WTC11 (cell line): Measurements from ENCODE around the gene ZFP69. TPM values are rescaled to one million over a fixed set of nuclear protein-coding genes. Genes with fewer than 3 reads are reported as not detected.

Experiments
- ATAC-seq: fragments of 200-7000 bp; cut with Tn5 transposase; 2 replicates; pipeline ENCODE4 v1.10.0; 2021; ENCODE audit warnings: mild to moderate bottlenecking, moderate library complexity
- CTCF ChIA-PET: fragments of 300-600 bp; sonication (Branson Sonifier 250); formaldehyde crosslinking; loops from one replicate; lab custom pipeline; 2021; ENCODE audit warnings: antibody characterized with exemption; lab: Charles Lee
- POLR2A ChIA-PET: fragments of 350-600 bp; sonication (Branson Sonifier 250); formaldehyde crosslinking; loops from one replicate; lab custom pipeline; 2021; ENCODE audit warnings: antibody characterized with exemption; lab: Charles Lee
- DNase-seq: peaks from one replicate; pipeline ENCODE4 v3.0.0; 2021; ENCODE audit warnings: low spot score
- H3K27ac Mint-ChIP-seq: 2 replicates; pipeline ENCODE4 v1.8.0; 2021; ENCODE audit warnings: mixed read lengths
- H3K27me3 Mint-ChIP-seq: 2 replicates; pipeline ENCODE4 v1.8.0; 2021; ENCODE audit warnings: low read depth, mild to moderate bottlenecking, moderate library complexity, mixed read lengths
- H3K36me3 Mint-ChIP-seq: 2 replicates; pipeline ENCODE4 v1.8.0; 2021; ENCODE audit warnings: mixed read lengths
- H3K4me1 Mint-ChIP-seq: 2 replicates; pipeline ENCODE4 v1.8.0; 2022; ENCODE audit warnings: mixed read lengths
- H3K4me3 Mint-ChIP-seq: 2 replicates; pipeline ENCODE4 v1.8.0; 2021; ENCODE audit warnings: mild to moderate bottlenecking, moderate library complexity, mixed read lengths
- H3K9me3 Mint-ChIP-seq: 2 replicates; pipeline ENCODE4 v1.8.0; 2021; ENCODE audit warnings: mixed read lengths
- CREB1 ChIP-seq: sonication (generic); formaldehyde crosslinking; IDR thresholded peaks from 2 replicates; pipeline ENCODE4 v1.8.0; 2023; ENCODE audit warnings: mild to moderate bottlenecking, missing genetic modification reagents
- CREM ChIP-seq: sonication (generic); formaldehyde crosslinking; IDR thresholded peaks from 2 replicates; pipeline ENCODE4 v1.8.1; 2022; ENCODE audit warnings: mild to moderate bottlenecking, missing genetic modification reagents, moderate library complexity
- ESRRA ChIP-seq: sonication (generic); formaldehyde crosslinking; IDR thresholded peaks from 2 replicates; pipeline ENCODE4 v1.8.1; 2022; ENCODE audit warnings: mild to moderate bottlenecking, missing genetic modification reagents, borderline replicate concordance
- GABPB1 ChIP-seq: sonication (generic); formaldehyde crosslinking; IDR thresholded peaks from 2 replicates; pipeline ENCODE4 v1.8.1; 2023; ENCODE audit warnings: mild to moderate bottlenecking, missing genetic modification reagents
- IRF2 ChIP-seq: sonication (generic); formaldehyde crosslinking; IDR thresholded peaks from 2 replicates; pipeline ENCODE4 v1.8.0; 2022; ENCODE audit warnings: low read depth, missing genetic modification reagents, borderline replicate concordance
- JAZF1 ChIP-seq: fragments of 250-450 bp; sonication (Bioruptor Pico); IDR thresholded peaks from 2 replicates; pipeline ENCODE4 v1.9.0; 2021; ENCODE audit warnings: moderate library complexity, mild to moderate bottlenecking, inconsistent platforms
- JUN ChIP-seq: sonication (generic); formaldehyde crosslinking; IDR thresholded peaks from 2 replicates; pipeline ENCODE4 v1.8.0; 2023; ENCODE audit warnings: mild to moderate bottlenecking, missing genetic modification reagents
- NFYB ChIP-seq: sonication (generic); formaldehyde crosslinking; conservative IDR thresholded peaks from 2 replicates; pipeline ENCODE4 v1.8.0; 2022; ENCODE audit warnings: low read depth, missing genetic modification reagents
- NR1H2 ChIP-seq: sonication (generic); formaldehyde crosslinking; IDR thresholded peaks from 2 replicates; pipeline ENCODE4 v1.9.0; 2021; ENCODE audit warnings: mild to moderate bottlenecking, moderate library complexity, missing genetic modification reagents
- SP1 ChIP-seq: sonication (generic); formaldehyde crosslinking; conservative IDR thresholded peaks from 2 replicates; pipeline ENCODE4 v1.8.1; 2022; ENCODE audit warnings: missing genetic modification reagents
- TCF7 ChIP-seq: sonication (generic); formaldehyde crosslinking; IDR thresholded peaks from 2 replicates; pipeline ENCODE4 v1.8.0; 2022; ENCODE audit warnings: mild to moderate bottlenecking, low read depth, missing genetic modification reagents, moderate library complexity
- TEAD1 ChIP-seq: sonication (generic); formaldehyde crosslinking; IDR thresholded peaks from 2 replicates; pipeline ENCODE4 v1.8.0; 2022; ENCODE audit warnings: mild to moderate bottlenecking, missing genetic modification reagents
- TP53 ChIP-seq: sonication (generic); formaldehyde crosslinking; IDR thresholded peaks from 2 replicates; pipeline ENCODE4 v1.8.1; 2023; ENCODE audit warnings: mild to moderate bottlenecking, missing genetic modification reagents
- ZNF138 ChIP-seq: sonication (generic); formaldehyde crosslinking; conservative IDR thresholded peaks from 2 replicates; pipeline ENCODE4 v1.8.1; 2022; ENCODE audit warnings: mild to moderate bottlenecking, moderate library complexity, missing genetic modification reagents
- ZNF232 ChIP-seq: sonication (generic); formaldehyde crosslinking; IDR thresholded peaks from 2 replicates; pipeline ENCODE4 v1.8.0; 2022; ENCODE audit warnings: mild to moderate bottlenecking, missing genetic modification reagents
- ZNF396 ChIP-seq: fragments of 250-450 bp; sonication (Bioruptor Pico); IDR thresholded peaks from 2 replicates; pipeline ENCODE4 v1.8.0; 2021; ENCODE audit warnings: mild to moderate bottlenecking, moderate library complexity, borderline replicate concordance
- total RNA-seq: library from RNA; stranded (reverse); gene quantifications from 3 replicates; pipeline ENCODE4 v1.2.3, GENCODE V29; 2021
- TF ChIP-seq, protein P1 (sequence below): sonication (generic); formaldehyde crosslinking; IDR thresholded peaks from 2 replicates; pipeline ENCODE4 v1.8.1; 2023; ENCODE audit warnings: mild to moderate bottlenecking, missing genetic modification reagents, moderate library complexity
- TF ChIP-seq, protein P2 (sequence below): fragments of 250-450 bp; sonication (Bioruptor Pico); IDR thresholded peaks from 2 replicates; pipeline ENCODE4 v1.9.0; 2021; ENCODE audit warnings: moderate library complexity, mild to moderate bottlenecking, inconsistent platforms, borderline replicate concordance
- TF ChIP-seq, protein P3 (sequence below): sonication (generic); formaldehyde crosslinking; IDR thresholded peaks from 2 replicates; pipeline ENCODE4 v1.8.1; 2023; ENCODE audit warnings: mild to moderate bottlenecking, missing genetic modification reagents
- TF ChIP-seq, protein P4 (sequence below): fragments of 250-450 bp; sonication (Bioruptor Pico); IDR thresholded peaks from 2 replicates; pipeline ENCODE4 v1.8.0; 2021; ENCODE audit warnings: mild to moderate bottlenecking
- TF ChIP-seq, protein P5 (sequence below): sonication (generic); formaldehyde crosslinking; IDR thresholded peaks from 2 replicates; pipeline ENCODE4 v1.8.1; 2022; ENCODE audit warnings: low read depth, missing genetic modification reagents, borderline replicate concordance
- TF ChIP-seq, protein P6 (sequence below): sonication (generic); formaldehyde crosslinking; IDR thresholded peaks from 2 replicates; pipeline ENCODE4 v1.8.1; 2022; ENCODE audit warnings: mild to moderate bottlenecking, missing genetic modification reagents, moderate library complexity, borderline replicate concordance
- TF ChIP-seq, protein P7 (sequence below): sonication (generic); formaldehyde crosslinking; IDR thresholded peaks from 2 replicates; pipeline ENCODE4 v1.8.0; 2022; ENCODE audit warnings: mild to moderate bottlenecking, missing genetic modification reagents

Gene ZFP69
- total RNA-seq, 1 experiment from 2014 or later, result 3.2 TPM

DNA sequence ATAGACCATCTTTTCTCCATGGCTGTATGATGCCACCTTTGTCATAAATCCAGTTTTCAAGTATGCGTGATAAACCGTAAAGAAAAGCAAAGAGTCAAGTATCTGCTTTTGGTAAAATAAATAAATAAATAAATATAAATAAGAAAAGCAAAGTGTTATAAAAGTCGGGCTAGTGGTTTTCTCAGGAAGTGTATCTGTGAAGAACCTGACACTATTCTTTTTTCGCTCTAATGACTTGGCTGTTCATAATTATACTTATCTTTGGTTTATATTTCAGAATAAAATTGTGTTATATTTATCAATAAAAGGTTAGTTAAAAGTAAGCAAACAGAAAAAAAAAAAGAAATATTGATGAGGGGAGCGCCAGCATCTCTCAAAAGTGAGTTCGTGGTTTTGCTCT is 30.9 kb downstream of the ZFP69 start:
- H3K4me3 Mint-ChIP-seq, result peak overlapping the region; percentile 78
- H3K9me3 Mint-ChIP-seq, result peaks cover 23% of the 10 kb centered on the region
- TF ChIP-seq NFYB (CRISPR knock-in tag), result no peak
- no peak for TF ChIP-seq ZNF396 (CRISPR knock-in tag)
- no peak for TF ChIP-seq ZNF138
- TF ChIP-seq ESRRA (CRISPR knock-in tag), result no peak
- no peak for TF ChIP-seq CREM (CRISPR knock-in tag)
- no peak for TF ChIP-seq TEAD1 (CRISPR knock-in tag)
- TF ChIP-seq, protein P1, sequence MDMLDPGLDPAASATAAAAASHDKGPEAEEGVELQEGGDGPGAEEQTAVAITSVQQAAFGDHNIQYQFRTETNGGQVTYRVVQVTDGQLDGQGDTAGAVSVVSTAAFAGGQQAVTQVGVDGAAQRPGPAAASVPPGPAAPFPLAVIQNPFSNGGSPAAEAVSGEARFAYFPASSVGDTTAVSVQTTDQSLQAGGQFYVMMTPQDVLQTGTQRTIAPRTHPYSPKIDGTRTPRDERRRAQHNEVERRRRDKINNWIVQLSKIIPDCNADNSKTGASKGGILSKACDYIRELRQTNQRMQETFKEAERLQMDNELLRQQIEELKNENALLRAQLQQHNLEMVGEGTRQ, result no peak
- TF ChIP-seq IRF2, result no peak
- TF ChIP-seq SP1 (CRISPR knock-in tag), result no peak
- TF ChIP-seq, protein P2, sequence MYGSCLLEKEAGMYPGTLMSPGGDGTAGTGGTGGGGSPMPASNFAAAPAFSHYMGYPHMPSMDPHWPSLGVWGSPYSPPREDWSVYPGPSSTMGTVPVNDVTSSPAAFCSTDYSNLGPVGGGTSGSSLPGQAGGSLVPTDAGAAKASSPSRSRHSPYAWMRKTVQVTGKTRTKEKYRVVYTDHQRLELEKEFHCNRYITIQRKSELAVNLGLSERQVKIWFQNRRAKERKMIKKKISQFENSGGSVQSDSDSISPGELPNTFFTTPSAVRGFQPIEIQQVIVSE (CRISPR knock-in tag), result no peak
- TF ChIP-seq, protein P3, sequence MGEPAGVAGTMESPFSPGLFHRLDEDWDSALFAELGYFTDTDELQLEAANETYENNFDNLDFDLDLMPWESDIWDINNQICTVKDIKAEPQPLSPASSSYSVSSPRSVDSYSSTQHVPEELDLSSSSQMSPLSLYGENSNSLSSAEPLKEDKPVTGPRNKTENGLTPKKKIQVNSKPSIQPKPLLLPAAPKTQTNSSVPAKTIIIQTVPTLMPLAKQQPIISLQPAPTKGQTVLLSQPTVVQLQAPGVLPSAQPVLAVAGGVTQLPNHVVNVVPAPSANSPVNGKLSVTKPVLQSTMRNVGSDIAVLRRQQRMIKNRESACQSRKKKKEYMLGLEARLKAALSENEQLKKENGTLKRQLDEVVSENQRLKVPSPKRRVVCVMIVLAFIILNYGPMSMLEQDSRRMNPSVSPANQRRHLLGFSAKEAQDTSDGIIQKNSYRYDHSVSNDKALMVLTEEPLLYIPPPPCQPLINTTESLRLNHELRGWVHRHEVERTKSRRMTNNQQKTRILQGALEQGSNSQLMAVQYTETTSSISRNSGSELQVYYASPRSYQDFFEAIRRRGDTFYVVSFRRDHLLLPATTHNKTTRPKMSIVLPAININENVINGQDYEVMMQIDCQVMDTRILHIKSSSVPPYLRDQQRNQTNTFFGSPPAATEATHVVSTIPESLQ (CRISPR knock-in tag), result no peak
- TF ChIP-seq, protein P4, sequence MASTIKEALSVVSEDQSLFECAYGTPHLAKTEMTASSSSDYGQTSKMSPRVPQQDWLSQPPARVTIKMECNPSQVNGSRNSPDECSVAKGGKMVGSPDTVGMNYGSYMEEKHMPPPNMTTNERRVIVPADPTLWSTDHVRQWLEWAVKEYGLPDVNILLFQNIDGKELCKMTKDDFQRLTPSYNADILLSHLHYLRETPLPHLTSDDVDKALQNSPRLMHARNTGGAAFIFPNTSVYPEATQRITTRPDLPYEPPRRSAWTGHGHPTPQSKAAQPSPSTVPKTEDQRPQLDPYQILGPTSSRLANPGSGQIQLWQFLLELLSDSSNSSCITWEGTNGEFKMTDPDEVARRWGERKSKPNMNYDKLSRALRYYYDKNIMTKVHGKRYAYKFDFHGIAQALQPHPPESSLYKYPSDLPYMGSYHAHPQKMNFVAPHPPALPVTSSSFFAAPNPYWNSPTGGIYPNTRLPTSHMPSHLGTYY, result no peak
- no peak for TF ChIP-seq JAZF1
- no peak for TF ChIP-seq ZNF232 (CRISPR knock-in tag)
- TF ChIP-seq, protein P5, sequence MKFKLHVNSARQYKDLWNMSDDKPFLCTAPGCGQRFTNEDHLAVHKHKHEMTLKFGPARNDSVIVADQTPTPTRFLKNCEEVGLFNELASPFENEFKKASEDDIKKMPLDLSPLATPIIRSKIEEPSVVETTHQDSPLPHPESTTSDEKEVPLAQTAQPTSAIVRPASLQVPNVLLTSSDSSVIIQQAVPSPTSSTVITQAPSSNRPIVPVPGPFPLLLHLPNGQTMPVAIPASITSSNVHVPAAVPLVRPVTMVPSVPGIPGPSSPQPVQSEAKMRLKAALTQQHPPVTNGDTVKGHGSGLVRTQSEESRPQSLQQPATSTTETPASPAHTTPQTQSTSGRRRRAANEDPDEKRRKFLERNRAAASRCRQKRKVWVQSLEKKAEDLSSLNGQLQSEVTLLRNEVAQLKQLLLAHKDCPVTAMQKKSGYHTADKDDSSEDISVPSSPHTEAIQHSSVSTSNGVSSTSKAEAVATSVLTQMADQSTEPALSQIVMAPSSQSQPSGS, result no peak
- TF ChIP-seq JUN (CRISPR knock-in tag), result no peak
- TF ChIP-seq TP53 (CRISPR knock-in tag), result no peak
- TF ChIP-seq NR1H2 (CRISPR knock-in tag), result no peak
- H3K36me3 Mint-ChIP-seq, result peaks cover 18% of the 10 kb centered on the region
- no peak overlapping the region for H3K27ac Mint-ChIP-seq
- CTCF ChIA-PET, result interaction anchor here (1.0 to 2.0 kb wide), 3 partner anchors 24 to 445 kb away, joined by 3 to 12 read pairs (median 5); partner anchors contain the start of gene ZNF684
- H3K27me3 Mint-ChIP-seq, result peaks cover 15% of the 10 kb centered on the region
- ATAC-seq (no peak), DNase-seq (no peak)
- peaks cover 6% of the 10 kb centered on the region for H3K4me1 Mint-ChIP-seq
- POLR2A ChIA-PET, result interaction anchor here (1.8 kb wide), 1 partner anchor 24 kb away, joined by 4 read pairs; the partner anchor contains the start of gene ZNF684

DNA sequence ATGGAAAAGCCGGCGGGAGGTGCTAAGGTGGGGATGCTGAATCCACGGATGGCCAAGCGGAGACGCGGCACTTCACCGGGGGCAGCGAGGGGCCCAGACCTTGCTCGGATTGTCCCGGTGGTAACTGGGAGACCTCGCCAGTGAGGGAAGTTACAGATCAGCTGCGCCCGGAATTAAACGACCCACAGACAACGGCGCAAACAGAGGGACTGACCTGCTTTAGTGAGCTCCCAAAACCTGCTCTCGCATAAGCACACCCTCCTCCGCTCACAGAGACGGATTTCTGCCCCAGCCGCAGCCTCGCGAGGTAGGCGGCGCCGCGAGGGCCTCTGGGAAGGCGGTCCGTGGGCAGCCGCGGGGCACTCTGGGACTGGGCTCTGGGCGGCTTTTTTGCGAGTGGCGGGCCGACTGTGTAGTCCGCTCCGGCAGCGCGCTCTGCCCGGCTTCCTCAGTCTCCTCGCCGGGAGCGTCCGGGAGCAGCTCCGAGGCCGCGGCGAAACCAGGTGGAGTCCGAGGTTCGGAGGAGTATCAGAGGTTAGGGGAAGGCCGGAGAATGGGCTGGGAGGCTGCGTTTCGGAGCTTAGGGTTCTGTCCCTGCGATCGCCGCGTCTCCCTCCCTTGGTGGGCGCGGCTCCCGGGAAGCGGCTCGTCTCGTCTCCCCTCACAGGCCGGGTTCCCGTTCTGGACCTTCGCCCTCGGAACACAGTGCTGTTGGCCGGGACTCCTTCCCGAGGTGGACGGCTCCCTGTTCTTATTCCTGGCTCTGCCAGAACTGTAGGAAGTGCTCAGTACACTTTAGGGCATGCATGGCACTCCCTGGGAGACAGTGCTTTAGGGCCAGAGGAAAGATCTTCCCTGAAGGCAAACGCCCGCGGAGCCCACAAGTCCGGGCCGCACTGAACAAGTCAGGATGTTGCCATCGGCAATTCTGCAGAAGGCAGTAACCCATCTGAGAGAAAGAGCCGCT is 31.6 kb downstream of the ZFP69 start, which contains the start of gene EXO5:
Gene EXO5, plus strand, starts transcription at position 393 of the 967 bp plus-strand sequence. CDS start 5,778 bp downstream, outside the sequence.
- DNase-seq (peak; percentile 55), ATAC-seq (peak; percentile 95)
- POLR2A ChIA-PET, result interaction anchor here (1.8 kb wide), 1 partner anchor 23 kb away, joined by 4 read pairs; the partner anchor contains the start of gene ZNF684
- H3K27me3 Mint-ChIP-seq, result peaks cover 15% of the 10 kb centered on the region
- H3K9me3 Mint-ChIP-seq, result peaks cover 23% of the 10 kb centered on the region
- peaks cover 18% of the 10 kb centered on the region for H3K36me3 Mint-ChIP-seq
- H3K4me1 Mint-ChIP-seq, result peaks cover 6% of the 10 kb centered on the region
- H3K27ac Mint-ChIP-seq, result no peak within 1 kb of the TSS
- CTCF ChIA-PET, result interaction anchor here (0.6 to 2.0 kb wide), 4 partner anchors 23 to 444 kb away, joined by 3 to 12 read pairs (median 4); partner anchors contain the start of gene ZNF684
- H3K4me3 Mint-ChIP-seq, result peak within 1 kb of the TSS; percentile 78
- TF ChIP-seq CREB1 (CRISPR knock-in tag) (0 out of 2 replicates have a peak, but pooled peaks have one; percentile 53), NR1H2 (CRISPR knock-in tag) (0 out of 2 replicates have a peak, but pooled peaks have one; percentile 45), TCF7 (no peak), GABPB1 (CRISPR knock-in tag) (peak; percentile 74), JAZF1 (no peak), TEAD1 (CRISPR knock-in tag) (peak; percentile 47; the same call in 1 of the 2 replicates)
- TF ChIP-seq, protein P6, sequence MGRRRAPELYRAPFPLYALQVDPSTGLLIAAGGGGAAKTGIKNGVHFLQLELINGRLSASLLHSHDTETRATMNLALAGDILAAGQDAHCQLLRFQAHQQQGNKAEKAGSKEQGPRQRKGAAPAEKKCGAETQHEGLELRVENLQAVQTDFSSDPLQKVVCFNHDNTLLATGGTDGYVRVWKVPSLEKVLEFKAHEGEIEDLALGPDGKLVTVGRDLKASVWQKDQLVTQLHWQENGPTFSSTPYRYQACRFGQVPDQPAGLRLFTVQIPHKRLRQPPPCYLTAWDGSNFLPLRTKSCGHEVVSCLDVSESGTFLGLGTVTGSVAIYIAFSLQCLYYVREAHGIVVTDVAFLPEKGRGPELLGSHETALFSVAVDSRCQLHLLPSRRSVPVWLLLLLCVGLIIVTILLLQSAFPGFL (CRISPR knock-in tag), result 0 out of 2 replicates have a peak, but pooled peaks have one; percentile 30
- TF ChIP-seq, protein P7, sequence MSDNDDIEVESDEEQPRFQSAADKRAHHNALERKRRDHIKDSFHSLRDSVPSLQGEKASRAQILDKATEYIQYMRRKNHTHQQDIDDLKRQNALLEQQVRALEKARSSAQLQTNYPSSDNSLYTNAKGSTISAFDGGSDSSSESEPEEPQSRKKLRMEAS (CRISPR knock-in tag), result peak; percentile 84; the same call in 1 of the 2 replicates
